AG04450 (cell line): ENCODE results near the gene PPM1F. TPM values are rescaled to one million over a fixed set of nuclear protein-coding genes. Genes with fewer than 3 reads are reported as not detected.
"Not testable (repeated sequence)": the region's sequence is repeated elsewhere in the genome, so short reads cannot be mapped to it uniquely, and the experiment has no call there.

Source experiments
- CTCF ChIA-PET: fragments of 300-600, 350-600 bp; formaldehyde crosslinking; extraction: SDS; loops from one replicate; lab custom pipeline; 2022; ENCODE audit warnings: antibody characterized with exemption, inconsistent platforms; lab: Charles Lee
- POLR2A ChIA-PET: fragments of 350-600 bp; formaldehyde crosslinking; extraction: SDS; loops from one replicate; lab custom pipeline; 2021; ENCODE audit warnings: antibody characterized with exemption, inconsistent platforms; lab: Yijun Ruan, JAX
- DNase-seq: peaks from one replicate; pipeline ENCODE4 v3.0.0-alpha.2; 2011; ENCODE audit warnings: low read depth, low spot score
- H3K27ac ChIP-seq: one replicate; pipeline ENCODE4 v1.5.1; 2012; ENCODE audit warnings: low read depth, low read length, control low read depth
- H3K27me3 ChIP-seq: one replicate; pipeline ENCODE4 v1.6.0; 2012; ENCODE audit warnings: low read length; ENCODE audit not compliant: control insufficient read depth, insufficient read depth
- H3K4me3 ChIP-seq: 2 replicates; pipeline ENCODE4 v1.5.1; 2011; ENCODE audit warnings: mild to moderate bottlenecking, low read depth, low read length, control low read depth
- H3K9me3 ChIP-seq: 2 replicates; pipeline ENCODE4 v1.5.1; 2012; ENCODE audit warnings: low read length; ENCODE audit not compliant: control insufficient read depth, insufficient read depth
- CTCF ChIP-seq: IDR thresholded peaks from 2 replicates; pipeline ENCODE4 v1.5.1; 2011; ENCODE audit warnings: low read depth, low read length, control low read depth, inconsistent platforms
- polyA plus RNA-seq: library from polyadenylated mRNA; depleted of rRNA; stranded (reverse); fragments of >200 nt; gene quantifications from 2 replicates; pipeline ENCODE4 v1.2.3, GENCODE V29; 2011

The PPM1F gene
- polyA plus RNA-seq, 1 experiment: 17.7 TPM

- Histone ChIP-seq H3K4me3 (no peak overlapping the region), H3K27me3 (no peaks in the 10 kb centered on the region), H3K9me3 (no peaks in the 10 kb centered on the region; the same call in 1 of the 2 replicates), H3K27ac (peak overlapping the region; percentile 95)
- DNase-seq: no peak
- TF ChIP-seq CTCF: no peak
- POLR2A ChIA-PET: interaction anchor here (0.7 to 1.4 kb wide), 2 partner anchors 19 to 181 kb away, joined by 4 to 5 read pairs; no protein-coding TSS in a partner anchor
- CTCF ChIA-PET: interaction anchor here (1.8 kb wide), 1 partner anchor 10 kb away, joined by 13 read pairs; the partner anchor contains the start of gene PPM1F
These were observed 10.7 kb downstream of the PPM1F start for GRCh38 chr22:21941921-21942320.

- Histone ChIP-seq H3K27ac (no peak overlapping the region), H3K27me3 (no peaks in the 10 kb centered on the region), H3K9me3 (no peaks in the 10 kb centered on the region; the same call in 1 of the 2 replicates), H3K4me3 (no peak overlapping the region)
- DNase-seq: no peak
- ChIA-PET POLR2A (no interaction called here), CTCF (interaction anchor here (0.9 to 4.8 kb wide), 4 partner anchors 9 to 229 kb away, joined by 4 to 32 read pairs (median 4); partner anchors contain the start of gene PPM1F)
- no peak for TF ChIP-seq CTCF
These were observed 12.1 kb downstream of the PPM1F start for GRCh38 chr22:21940521-21940920.

- POLR2A ChIA-PET, H3K9me3 ChIP-seq, H3K4me3 ChIP-seq, DNase-seq, H3K27me3 ChIP-seq: not testable (repeated sequence)
- H3K27ac ChIP-seq: peak overlapping the region; percentile 21
- CTCF ChIA-PET: interaction anchor here (0.9 to 4.8 kb wide), 4 partner anchors 9 to 229 kb away, joined by 4 to 32 read pairs (median 4); partner anchors contain the start of gene PPM1F
These were observed 12.7 kb downstream of the PPM1F start for GRCh38 chr22:21939935-21940334.

GRCh38 chr22:21939461-21939913, 13.2 kb downstream of the PPM1F start:
- POLR2A ChIA-PET: no interaction called here
- H3K4me3 ChIP-seq: no peak overlapping the region
- TF ChIP-seq CTCF: no peak
- peak overlapping the region; percentile 21 for H3K27ac ChIP-seq
- no peak for DNase-seq
- no peaks in the 10 kb centered on the region for H3K27me3 ChIP-seq
- no peaks in the 10 kb centered on the region; the same call in 1 of the 2 replicates for H3K9me3 ChIP-seq
- CTCF ChIA-PET: interaction anchor here (0.6 to 4.8 kb wide), 10 partner anchors 8 to 228 kb away, joined by 3 to 32 read pairs (median 4); partner anchors contain the start of gene PPM1F

GRCh38 chr22:21938906-21939305, 13.7 kb downstream of the PPM1F start:
- Histone ChIP-seq H3K27ac (peak overlapping the region; percentile 21), H3K4me3 (no peak overlapping the region), H3K27me3 (no peaks in the 10 kb centered on the region), H3K9me3 (no peaks in the 10 kb centered on the region; the same call in 1 of the 2 replicates)
- TF ChIP-seq CTCF: no peak
- POLR2A ChIA-PET: no interaction called here
- DNase-seq: no peak
- CTCF ChIA-PET: interaction anchor here (0.6 to 4.8 kb wide), 14 partner anchors 9 to 241 kb away, joined by 3 to 32 read pairs (median 4); no protein-coding TSS in a partner anchor
